ENCODE measurements around the gene WWOX. TPM values are rescaled to one million over a fixed set of nuclear protein-coding genes. Genes with fewer than 3 reads are reported as not detected.

The WWOX gene
- total RNA-seq, 4 donors from 2014 or later, result 135 to 209 (median 159) TPM

- H3K4me1 ChIP-seq, result peaks cover 0 to 7% of the 10 kb centered on the region in 2 donors
- no peak for TF ChIP-seq CTCF (IDR thresholded peaks at IDR 0.05)
- TF ChIP-seq POLR2A (IDR thresholded peaks at IDR 0.05), result no peak
- H3K36me3 ChIP-seq, result no peaks in the 10 kb centered on the region
- H3K27me3 ChIP-seq, result no peaks in the 10 kb centered on the region
- no peaks in the 10 kb centered on the region for H3K9me3 ChIP-seq
- 88 to 90% methylated on average over 6 of the region's 6 CpGs for WGBS, 2 donors
- no peak for DNase-seq
- H3K4me3 ChIP-seq (replicated peaks in 1 of 3), result no peak overlapping the region
- intact Hi-C loops (cut with DNase I), result no loop called here
- H3K27ac ChIP-seq, result no peak overlapping the region
These were observed 1076.0 kb downstream of the WWOX start for GRCh38 chr16:79175286-79176057.

- 79 to 83% methylated on average over 14 of the region's 14 CpGs for WGBS, 2 donors
- Histone ChIP-seq H3K27ac (no peak overlapping the region), H3K4me1 (no peaks in the 10 kb centered on the region), H3K36me3 (no peaks in the 10 kb centered on the region), H3K27me3 (no peaks in the 10 kb centered on the region), H3K4me3 (replicated peaks in 1 of 3) (no peak overlapping the region), H3K9me3 (no peaks in the 10 kb centered on the region)
- TF ChIP-seq CTCF (IDR thresholded peaks at IDR 0.05), result no peak
- TF ChIP-seq POLR2A (IDR thresholded peaks at IDR 0.05), result no peak
- no peak for DNase-seq
- intact Hi-C loops (cut with DNase I), result no loop called here
These were observed 1077.6 kb downstream of the WWOX start for GRCh38 chr16:79177018-79177417.

- Histone ChIP-seq H3K36me3 (no peaks in the 10 kb centered on the region), H3K9me3 (no peaks in the 10 kb centered on the region), H3K27ac (no peak overlapping the region), H3K4me1 (no peaks in the 10 kb centered on the region), H3K4me3 (replicated peaks in 1 of 3) (no peak overlapping the region), H3K27me3 (no peaks in the 10 kb centered on the region)
- intact Hi-C loops (cut with DNase I), result no loop called here
- DNase-seq, result no peak
- WGBS, 2 donors, result 81 to 87% methylated on average over 3 of the region's 3 CpGs
- TF ChIP-seq POLR2A (IDR thresholded peaks at IDR 0.05) (no peak), CTCF (IDR thresholded peaks at IDR 0.05) (no peak)
These were observed 1082.0 kb downstream of the WWOX start for GRCh38 chr16:79181419-79181818.

GRCh38 chr16:79182616-79183015 lies 1083.2 kb downstream of the WWOX start:
- no peak for TF ChIP-seq POLR2A (IDR thresholded peaks at IDR 0.05)
- no peak for TF ChIP-seq CTCF (IDR thresholded peaks at IDR 0.05)
- Histone ChIP-seq H3K4me3 (replicated peaks in 1 of 3) (no peak overlapping the region), H3K4me1 (no peaks in the 10 kb centered on the region), H3K27me3 (no peaks in the 10 kb centered on the region), H3K9me3 (no peaks in the 10 kb centered on the region), H3K36me3 (no peaks in the 10 kb centered on the region), H3K27ac (no peak overlapping the region)
- intact Hi-C loops (cut with DNase I), result no loop called here
- WGBS, 2 donors, result 91% methylated on average over 6 of the region's 6 CpGs
- no peak for DNase-seq

GRCh38 chr16:79183571-79183970 lies 1084.1 kb downstream of the WWOX start:
- Histone ChIP-seq H3K4me1 (no peaks in the 10 kb centered on the region), H3K27me3 (no peaks in the 10 kb centered on the region), H3K9me3 (no peaks in the 10 kb centered on the region), H3K4me3 (replicated peaks in 1 of 3) (no peak overlapping the region), H3K36me3 (no peaks in the 10 kb centered on the region), H3K27ac (no peak overlapping the region)
- 96 to 99% methylated on average over 4 of the region's 4 CpGs for WGBS, 2 donors
- intact Hi-C loops (cut with DNase I), result no loop called here
- DNase-seq, result no peak
- TF ChIP-seq POLR2A (IDR thresholded peaks at IDR 0.05), result no peak
- no peak for TF ChIP-seq CTCF (IDR thresholded peaks at IDR 0.05)

Data from thyroid gland (tissue), 4 donors.